Stimulated activated memory B cell treated with anti-CD40 and anti-IgM and Interleukin-4, amounts not matched to agents 10 μg/mL and 1 μg/mL and 100 μg/mL, for 72 hours (primary cell): ENCODE measurements around the gene TNFSF18.

Experiments used
- ATAC-seq: fragments of 150-1000 bp; cut with Tn5 transposase; 2 replicates; pipeline ENCODE4 v1.10.0; 2021
- H3K27ac Mint-ChIP-seq: one replicate; pipeline ENCODE4 v1.8.0; 2022; ENCODE audit warnings: mild to moderate bottlenecking, mixed read lengths
- H3K27me3 Mint-ChIP-seq: one replicate; pipeline ENCODE4 v1.8.0; 2022; ENCODE audit warnings: mixed read lengths
- H3K36me3 Mint-ChIP-seq: one replicate; pipeline ENCODE4 v1.8.0; 2022; ENCODE audit warnings: mixed read lengths
- H3K4me1 Mint-ChIP-seq: one replicate; pipeline ENCODE4 v1.8.0; 2022; ENCODE audit warnings: mixed read lengths
- H3K4me3 Mint-ChIP-seq: one replicate; pipeline ENCODE4 v1.8.0; 2022; ENCODE audit warnings: mild to moderate bottlenecking, moderate library complexity, mixed read lengths
- H3K9me3 Mint-ChIP-seq: one replicate; pipeline ENCODE4 v1.8.0; 2022; ENCODE audit warnings: mixed read lengths

Gene TNFSF18

DNA sequence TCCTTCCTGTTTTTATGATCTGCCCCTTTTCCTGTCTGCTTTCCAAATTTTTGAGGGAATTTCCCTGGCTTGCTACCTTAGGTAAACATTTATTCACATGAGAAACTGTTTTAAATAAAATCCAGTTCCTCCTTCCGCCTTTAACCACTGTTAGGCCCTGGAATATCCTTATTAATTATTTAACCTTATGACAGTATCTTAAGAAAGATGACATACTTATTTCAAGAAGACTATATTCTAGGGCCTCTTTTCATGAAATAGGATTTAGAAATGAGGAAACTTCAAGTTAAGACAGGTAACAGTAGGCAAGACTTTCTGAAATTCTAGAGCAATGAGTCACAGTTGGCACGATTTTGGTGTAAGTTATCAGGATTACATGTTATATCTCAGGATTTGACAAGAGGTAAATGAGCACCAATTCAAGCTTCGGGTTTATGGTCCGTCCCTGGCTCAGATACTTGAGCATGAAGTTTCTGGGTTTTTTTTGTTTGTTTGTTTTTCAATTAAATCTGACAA lies 2.0 kb upstream of the TNFSF18 start:
- no peaks in the 10 kb centered on the region for H3K36me3 Mint-ChIP-seq

GRCh38 chr1:173049322-173049633 lies 1.5 kb downstream of the TNFSF18 start:
- no peak overlapping the region for H3K4me3 Mint-ChIP-seq
- peaks cover 25% of the 10 kb centered on the region for H3K4me1 Mint-ChIP-seq
- no peaks in the 10 kb centered on the region for H3K9me3 Mint-ChIP-seq
- no peaks in the 10 kb centered on the region for H3K27me3 Mint-ChIP-seq
- peak; percentile 43 for ATAC-seq
- no peak overlapping the region for H3K27ac Mint-ChIP-seq
- H3K36me3 Mint-ChIP-seq: no peaks in the 10 kb centered on the region

More for the DNA sequence above, 2.0 kb upstream of the TNFSF18 start:
- Mint-ChIP-seq H3K27ac (no peak overlapping the region), H3K4me1 (peaks cover 30% of the 10 kb centered on the region), H3K9me3 (no peaks in the 10 kb centered on the region), H3K4me3 (no peak overlapping the region), H3K27me3 (peaks cover 17% of the 10 kb centered on the region)
- ATAC-seq: no peak

- H3K27ac Mint-ChIP-seq: peak overlapping the region; percentile 50
- no peaks in the 10 kb centered on the region for H3K36me3 Mint-ChIP-seq
Measured at GRCh38 chr1:173048621-173049321, 2.0 kb downstream of the TNFSF18 start.

GRCh38 chr1:173044656-173045055 lies 6.1 kb downstream of the TNFSF18 start:
- Mint-ChIP-seq H3K9me3 (no peaks in the 10 kb centered on the region), H3K4me1 (peaks cover 14% of the 10 kb centered on the region), H3K27me3 (no peaks in the 10 kb centered on the region), H3K27ac (no peak overlapping the region), H3K36me3 (no peaks in the 10 kb centered on the region), H3K4me3 (no peak overlapping the region)
- no peak for ATAC-seq

More at GRCh38 chr1:173048621-173049321, 2.0 kb downstream of the TNFSF18 start:
- H3K4me1 Mint-ChIP-seq: peaks cover 25% of the 10 kb centered on the region
- peak; percentile 65 for ATAC-seq
- no peaks in the 10 kb centered on the region for H3K9me3 Mint-ChIP-seq
- H3K4me3 Mint-ChIP-seq: no peak overlapping the region
- no peaks in the 10 kb centered on the region for H3K27me3 Mint-ChIP-seq

- Mint-ChIP-seq H3K27ac (no peak overlapping the region), H3K27me3 (no peaks in the 10 kb centered on the region), H3K36me3 (no peaks in the 10 kb centered on the region), H3K4me3 (no peak overlapping the region), H3K4me1 (peaks cover 9% of the 10 kb centered on the region), H3K9me3 (no peaks in the 10 kb centered on the region)
- ATAC-seq: no peak
Measured at GRCh38 chr1:173043253-173043652, 7.5 kb downstream of the TNFSF18 start.

DNA sequence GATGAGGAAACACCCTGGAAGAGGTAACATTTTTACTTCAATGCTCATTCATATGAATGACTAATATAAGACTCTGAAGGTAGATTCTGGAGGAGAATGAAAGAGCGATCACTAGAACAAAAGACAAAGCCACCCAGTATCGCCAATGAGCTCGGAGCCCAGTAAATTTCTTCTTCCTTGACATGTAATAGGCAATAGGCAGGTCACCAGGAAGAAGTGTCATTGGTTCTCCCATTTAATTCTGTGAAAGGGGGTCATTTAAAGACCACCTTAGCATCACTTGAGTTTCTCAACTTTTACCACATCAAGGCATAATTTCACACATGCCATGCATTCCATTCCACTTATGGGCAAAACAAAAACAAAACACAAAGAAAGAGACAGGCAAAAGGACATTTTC lies 7.9 kb downstream of the TNFSF18 start:
- H3K9me3 Mint-ChIP-seq: no peaks in the 10 kb centered on the region
- no peaks in the 10 kb centered on the region for H3K36me3 Mint-ChIP-seq
- H3K27me3 Mint-ChIP-seq: no peaks in the 10 kb centered on the region
- no peak overlapping the region for H3K4me3 Mint-ChIP-seq
- peaks cover 7% of the 10 kb centered on the region for H3K4me1 Mint-ChIP-seq
- no peak overlapping the region for H3K27ac Mint-ChIP-seq
- ATAC-seq: no peak

- no peak for ATAC-seq
Measured at GRCh38 chr1:173039626-173040025, 11.1 kb downstream of the TNFSF18 start.

DNA sequence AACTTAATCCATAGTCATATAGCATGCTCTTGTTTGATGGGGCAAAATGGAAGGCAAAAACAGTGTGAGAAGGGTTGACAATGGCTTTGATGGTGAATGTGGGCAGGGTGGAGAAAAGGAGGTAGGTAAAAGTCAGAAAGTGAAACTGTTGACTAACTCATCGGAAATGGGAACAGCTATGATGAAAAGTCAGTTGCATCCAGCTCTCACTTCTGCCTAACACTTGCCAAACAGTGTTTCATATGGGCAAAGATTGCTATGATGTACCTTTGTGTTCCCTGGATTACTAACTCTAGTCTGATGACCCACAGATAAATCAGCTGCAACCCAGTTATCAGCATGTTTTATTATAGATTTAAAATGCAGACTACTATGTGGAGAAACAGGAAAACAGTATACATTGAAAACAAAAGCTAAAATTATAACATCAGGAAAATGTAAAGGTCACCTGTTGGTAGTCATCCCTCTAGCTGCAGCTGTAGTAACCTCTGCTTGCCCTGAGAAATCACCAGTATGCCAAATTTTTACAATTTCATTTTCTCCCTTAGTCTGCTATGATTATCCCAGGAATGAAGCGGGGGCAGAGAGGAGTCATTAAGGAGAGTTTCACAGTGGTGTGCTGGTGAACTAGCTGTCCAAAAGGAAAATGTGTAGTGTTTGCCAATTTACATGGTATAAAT lies 11.7 kb downstream of the TNFSF18 start:
- Mint-ChIP-seq H3K27me3 (no peaks in the 10 kb centered on the region), H3K4me1 (peaks cover 7% of the 10 kb centered on the region), H3K4me3 (no peak overlapping the region), H3K9me3 (no peaks in the 10 kb centered on the region), H3K27ac (no peak overlapping the region), H3K36me3 (no peaks in the 10 kb centered on the region)
- ATAC-seq: peak; percentile 77

More at GRCh38 chr1:173039626-173040025, 11.1 kb downstream of the TNFSF18 start:
- Mint-ChIP-seq H3K9me3 (no peaks in the 10 kb centered on the region), H3K36me3 (no peaks in the 10 kb centered on the region), H3K4me3 (no peak overlapping the region), H3K27me3 (no peaks in the 10 kb centered on the region), H3K27ac (no peak overlapping the region), H3K4me1 (peaks cover 7% of the 10 kb centered on the region)

- no peaks in the 10 kb centered on the region for H3K36me3 Mint-ChIP-seq
- no peaks in the 10 kb centered on the region for H3K9me3 Mint-ChIP-seq
- H3K4me3 Mint-ChIP-seq: no peak overlapping the region
- no peaks in the 10 kb centered on the region for H3K27me3 Mint-ChIP-seq
- no peak overlapping the region for H3K27ac Mint-ChIP-seq
- no peak for ATAC-seq
- peaks cover 21% of the 10 kb centered on the region for H3K4me1 Mint-ChIP-seq
Measured at GRCh38 chr1:173024543-173024942, 26.2 kb downstream of the TNFSF18 start.

DNA sequence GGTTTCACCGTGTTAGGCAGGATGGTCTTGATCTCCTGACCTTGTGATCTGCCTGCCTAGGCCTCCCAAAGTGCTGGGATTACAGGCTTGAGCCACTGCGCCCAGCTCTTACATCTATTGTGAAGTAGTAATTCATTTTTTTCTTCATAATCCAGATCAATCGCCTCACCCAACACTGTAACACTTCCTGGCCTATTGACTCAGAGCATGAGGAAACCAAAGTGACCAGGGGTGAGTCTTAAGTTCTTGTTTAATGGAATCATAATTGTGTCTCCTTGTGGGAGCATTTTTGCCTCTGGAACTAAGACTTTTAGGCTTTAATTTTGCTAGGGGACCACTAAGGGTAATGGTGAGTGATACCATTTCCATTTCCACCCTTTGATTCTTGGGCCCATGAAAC lies 27.4 kb downstream of the TNFSF18 start:
- Mint-ChIP-seq H3K27me3 (no peaks in the 10 kb centered on the region), H3K4me3 (no peak overlapping the region), H3K27ac (no peak overlapping the region), H3K36me3 (no peaks in the 10 kb centered on the region), H3K9me3 (no peaks in the 10 kb centered on the region), H3K4me1 (peaks cover 30% of the 10 kb centered on the region)
- no peak for ATAC-seq

GRCh38 chr1:173020138-173020750 lies 30.5 kb downstream of the TNFSF18 start:
- Mint-ChIP-seq H3K36me3 (no peaks in the 10 kb centered on the region), H3K9me3 (no peaks in the 10 kb centered on the region), H3K4me1 (peaks cover 52% of the 10 kb centered on the region), H3K27ac (peak overlapping the region; percentile 83), H3K4me3 (no peak overlapping the region), H3K27me3 (no peaks in the 10 kb centered on the region)
- ATAC-seq: peak; percentile 86

DNA sequence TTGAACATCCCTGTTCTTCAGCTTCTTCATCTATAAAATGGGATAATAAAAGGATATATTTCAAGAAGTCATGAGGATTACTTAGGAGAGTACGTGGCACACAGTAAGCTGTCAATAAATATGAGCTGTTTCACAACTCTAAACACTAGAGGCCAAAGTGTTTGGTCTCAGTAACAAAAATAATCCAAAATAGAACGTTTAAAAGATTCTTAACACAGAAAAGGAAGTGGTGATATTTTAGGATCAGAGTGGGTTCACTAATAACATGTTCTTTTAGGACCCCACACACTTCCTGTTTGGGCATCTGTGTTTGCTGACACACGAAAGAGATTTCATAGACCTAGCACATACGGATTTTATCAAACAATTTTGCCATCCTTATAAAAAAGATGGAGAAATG lies 32.9 kb downstream of the TNFSF18 start:
- H3K27ac Mint-ChIP-seq: peak overlapping the region; percentile 42
- no peak for ATAC-seq
- H3K36me3 Mint-ChIP-seq: no peaks in the 10 kb centered on the region
- no peaks in the 10 kb centered on the region for H3K9me3 Mint-ChIP-seq
- no peak overlapping the region for H3K4me3 Mint-ChIP-seq
- H3K4me1 Mint-ChIP-seq: peaks cover 56% of the 10 kb centered on the region
- no peaks in the 10 kb centered on the region for H3K27me3 Mint-ChIP-seq

- no peak overlapping the region for H3K4me3 Mint-ChIP-seq
- peaks cover 52% of the 10 kb centered on the region for H3K4me1 Mint-ChIP-seq
- no peaks in the 10 kb centered on the region for H3K36me3 Mint-ChIP-seq
- ATAC-seq: no peak
- H3K9me3 Mint-ChIP-seq: no peaks in the 10 kb centered on the region
- H3K27ac Mint-ChIP-seq: peak overlapping the region; percentile 46
- no peaks in the 10 kb centered on the region for H3K27me3 Mint-ChIP-seq
Measured at GRCh38 chr1:173016419-173016818, 34.3 kb downstream of the TNFSF18 start.

DNA sequence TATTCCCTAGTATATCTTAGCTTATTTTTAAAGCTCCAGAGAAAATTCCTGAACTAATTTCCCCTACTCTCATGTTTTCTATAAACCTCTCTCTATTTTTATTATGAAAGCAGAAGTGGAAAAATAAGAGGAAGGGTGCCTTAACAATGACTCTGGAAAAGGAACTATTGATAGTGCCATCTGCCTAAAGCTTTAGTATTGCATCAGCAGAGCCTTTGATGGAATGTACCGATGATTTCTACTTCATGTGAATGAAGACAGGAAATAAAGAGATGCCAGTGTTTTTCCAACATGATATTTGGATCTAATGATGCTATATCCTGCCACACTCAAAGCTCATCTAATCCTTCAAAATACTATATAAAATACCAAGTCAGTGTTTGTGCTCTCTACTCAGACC lies 35.1 kb downstream of the TNFSF18 start:
- Mint-ChIP-seq H3K4me1 (peaks cover 44% of the 10 kb centered on the region), H3K4me3 (no peak overlapping the region), H3K9me3 (no peaks in the 10 kb centered on the region), H3K27me3 (no peaks in the 10 kb centered on the region), H3K27ac (peak overlapping the region; percentile 46), H3K36me3 (no peaks in the 10 kb centered on the region)
- no peak for ATAC-seq

GRCh38 chr1:173014160-173014559 lies 36.6 kb downstream of the TNFSF18 start:
- Mint-ChIP-seq H3K27me3 (no peaks in the 10 kb centered on the region), H3K4me3 (no peak overlapping the region), H3K4me1 (peaks cover 33% of the 10 kb centered on the region), H3K36me3 (no peaks in the 10 kb centered on the region), H3K9me3 (no peaks in the 10 kb centered on the region), H3K27ac (no peak overlapping the region)
- no peak for ATAC-seq

- Mint-ChIP-seq H3K27ac (no peak overlapping the region), H3K4me3 (no peak overlapping the region), H3K9me3 (no peaks in the 10 kb centered on the region), H3K27me3 (no peaks in the 10 kb centered on the region), H3K36me3 (peaks cover 12% of the 10 kb centered on the region), H3K4me1 (peaks cover 17% of the 10 kb centered on the region)
- no peak for ATAC-seq
Measured at GRCh38 chr1:173012126-173012525, 38.6 kb downstream of the TNFSF18 start.
